CD14-positive monocyte (primary cell): ENCODE data around the gene CDK6. TPM values are rescaled to one million over a fixed set of nuclear protein-coding genes. Genes with fewer than 3 reads are reported as not detected.

Experiments used
- DNase-seq, 3 donors: peaks; one replicate each; pipeline ENCODE4 v3.0.0-alpha.2; 2011 to 2022
- H2AFZ ChIP-seq: 2 replicates; pipeline ENCODE4 v1.6.0; 2012; ENCODE audit warnings: mild to moderate bottlenecking, low read depth, low read length, inconsistent platforms; ENCODE audit not compliant: insufficient read depth, poor library complexity, severe bottlenecking
- H3K27ac ChIP-seq, 2 donors: 1 replicate in 1 of 2; 2 replicates in 1 of 2; pipeline ENCODE4 v1.5.1; 2012 to 2013; ENCODE audit warnings: low read length in 2 of 2, control low read depth in 1 of 2, inconsistent platforms in 1 of 2, low read depth in 1 of 2, mild to moderate bottlenecking in 1 of 2
- H3K27me3 ChIP-seq, 2 donors: one replicate each; pipeline versions ENCODE4 v1.6.0 to v1.6.1; 2011 to 2013; ENCODE audit warnings: low read length in 2 of 2; ENCODE audit not compliant: control insufficient read depth in 2 of 2, insufficient read depth in 2 of 2
- H3K36me3 ChIP-seq, 2 donors: replicated peaks in 1 of 2; 1 replicate in 1 of 2; 2 replicates in 1 of 2; pipeline versions ENCODE4 v1.5.1 to v1.6.1; 2012 to 2013; ENCODE audit warnings: low read length in 2 of 2, control low read depth in 1 of 2, inconsistent platforms in 1 of 2, mild to moderate bottlenecking in 1 of 2; ENCODE audit not compliant: insufficient read depth in 2 of 2, control insufficient read depth in 1 of 2
- H3K4me1 ChIP-seq, 2 donors: 1 replicate in 1 of 2; 2 replicates in 1 of 2; pipeline versions ENCODE4 v1.5.1 to v1.6.1; 2012 to 2013; ENCODE audit warnings: low read length in 2 of 2, control low read depth in 1 of 2, inconsistent platforms in 1 of 2, mild to moderate bottlenecking in 1 of 2, moderate library complexity in 1 of 2; ENCODE audit not compliant: insufficient read depth in 2 of 2, control insufficient read depth in 1 of 2
- H3K4me2 ChIP-seq: replicated peaks from 2 replicates; pipeline ENCODE3; 2012; ENCODE audit warnings: low read length, moderate library complexity, mild to moderate bottlenecking; ENCODE audit not compliant: poor library complexity, severe bottlenecking; ENCODE audit errors: extremely low read depth
- H3K4me3 ChIP-seq, 3 experiments: fragments of 200-600 bp in 1 of 3; sonication (generic) in 1 of 3; replicated peaks in 1 of 3; 1 replicate in 2 of 3; 2 replicates in 1 of 3; pipeline ENCODE4 v1.5.1; 2011 to 2013; ENCODE audit warnings: low read length in 3 of 3, mild to moderate bottlenecking in 3 of 3, control low read depth in 2 of 3, low read depth in 2 of 3, inconsistent platforms in 1 of 3, moderate library complexity in 1 of 3
- H3K79me2 ChIP-seq: 2 replicates; pipeline ENCODE4 v1.6.0; 2012; ENCODE audit warnings: mild to moderate bottlenecking, control low read depth, inconsistent platforms, low read length, moderate library complexity; ENCODE audit not compliant: insufficient read depth
- H3K9ac ChIP-seq: 2 replicates; pipeline ENCODE4 v1.6.0; 2017; ENCODE audit warnings: low read length, mild to moderate bottlenecking; ENCODE audit not compliant: insufficient read depth, poor library complexity, severe bottlenecking
- H3K9me3 ChIP-seq, 2 donors: replicated peaks in 1 of 2; 1 replicate in 1 of 2; 2 replicates in 1 of 2; pipeline versions ENCODE4 v1.5.1 to v1.6.1; 2012 to 2013; ENCODE audit warnings: low read length in 2 of 2, control low read depth in 1 of 2; ENCODE audit not compliant: control insufficient read depth in 1 of 2, insufficient read depth in 1 of 2
- H4K20me1 ChIP-seq: 2 replicates; pipeline ENCODE4 v1.6.0; 2012; ENCODE audit warnings: mild to moderate bottlenecking, low read length, control low read depth, moderate library complexity; ENCODE audit not compliant: insufficient read depth
- H3K27ac Mint-ChIP-seq, 7 donors: one replicate each; pipeline ENCODE4 v1.8.0; 2020; ENCODE audit warnings: mild to moderate bottlenecking in 7 of 7, mixed read lengths in 7 of 7, moderate library complexity in 6 of 7, inconsistent platforms in 2 of 7
- H3K27me3 Mint-ChIP-seq, 3 donors: one replicate each; pipeline ENCODE4 v1.8.0; 2021 to 2022; ENCODE audit warnings: low read depth in 3 of 3, mild to moderate bottlenecking in 3 of 3, mixed read lengths in 3 of 3, moderate library complexity in 3 of 3, inconsistent platforms in 1 of 3
- H3K36me3 Mint-ChIP-seq, 2 donors: one replicate each; pipeline ENCODE4 v1.8.0; 2020; ENCODE audit warnings: mixed read lengths in 2 of 2, inconsistent platforms in 1 of 2, mild to moderate bottlenecking in 1 of 2
- H3K4me1 Mint-ChIP-seq: one replicate; pipeline ENCODE4 v1.8.0; 2020; ENCODE audit warnings: mild to moderate bottlenecking, mixed read lengths
- H3K4me3 Mint-ChIP-seq, 2 donors: one replicate each; pipeline ENCODE4 v1.8.0; 2020; ENCODE audit warnings: mild to moderate bottlenecking in 2 of 2, mixed read lengths in 2 of 2, moderate library complexity in 1 of 2
- H3K9me3 Mint-ChIP-seq, 7 donors: one replicate each; pipeline ENCODE4 v1.8.0; 2020 to 2022; ENCODE audit warnings: mixed read lengths in 7 of 7, mild to moderate bottlenecking in 6 of 7, moderate library complexity in 6 of 7, inconsistent platforms in 2 of 7
- WGBS: methylation state at CpG from one replicate; pipeline ENCODE4 v1.1.5; 2013; ENCODE audit warnings: missing lambda C conversion rate; ENCODE audit not compliant: insufficient coverage; 5-methylcytosine and 5-hydroxymethylcytosine counted together
- intact Hi-C, 2 donors: fragments of 100-400 bp; cut with micrococcal nuclease; formaldehyde crosslinking; loops; one replicate each; pipeline versions ENCODE4 v1.15.0 to v1.15.1; 2023
- polyA plus RNA-seq, 3 donors: library from polyadenylated mRNA; depleted of rRNA in 1 of 3; unstranded in 2 of 3; stranded (reverse) in 1 of 3; fragments of 300-500 nt in 2 of 3; fragments of >200 nt in 1 of 3; fragmentation: Illumina TruSeq in 2 of 3; gene quantifications; 1 replicate in 2 of 3; 2 replicates in 1 of 3; pipeline ENCODE4 v1.2.3, GENCODE V29; 2012 to 2021
- TF ChIP-seq, protein P1 (sequence below): fragments of 200-600 bp; IDR thresholded peaks from one replicate; pipeline ENCODE4 v1.8.0; 2022; ENCODE audit warnings: antibody characterized with exemption, mild to moderate bottlenecking

Gene CDK6
- polyA plus RNA-seq, 3 donors, result 3.4 to 4.3 (median 3.8) TPM

DNA sequence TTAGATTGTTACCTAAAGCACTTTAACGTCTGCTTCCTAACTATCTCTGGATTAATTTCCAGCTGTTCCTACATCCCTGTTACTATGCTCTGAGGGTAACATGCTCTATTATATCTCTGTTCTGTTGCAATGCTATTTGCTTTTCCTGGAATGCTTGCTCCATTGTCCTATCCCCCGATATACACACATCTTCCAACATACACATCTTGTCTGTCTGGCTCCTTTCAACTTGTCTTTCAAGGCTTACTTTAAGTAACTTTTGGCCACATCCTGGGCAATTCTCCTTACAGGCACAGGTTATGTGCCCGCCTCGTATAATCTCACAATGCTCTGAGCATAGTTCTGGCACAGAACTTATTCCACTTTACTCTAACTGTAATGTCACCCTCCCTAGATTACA lies 96.2 kb downstream of the CDK6 start:
- intact Hi-C loops, result no loop called here
- H3K4me1 Mint-ChIP-seq, result peaks cover under 1% of the 10 kb centered on the region
- H3K36me3 Mint-ChIP-seq, result peaks cover 4% of the 10 kb centered on the region in 2 donors
- no peak overlapping the region for H3K27ac Mint-ChIP-seq
- H3K9me3 Mint-ChIP-seq, result peaks cover 0 to 2% (median 0%) of the 10 kb centered on the region in 7 donors
- H3K4me3 Mint-ChIP-seq, result no peak overlapping the region
- Histone ChIP-seq H3K27ac (no peak overlapping the region), H2AFZ (no peak overlapping the region), H3K4me2 (no peak overlapping the region), H3K4me1 (no peaks in the 10 kb centered on the region), H3K9me3 (no peaks in the 10 kb centered on the region), H3K36me3 (no peaks in the 10 kb centered on the region), H3K4me3 (no peak overlapping the region), H3K9ac (no peak overlapping the region), H4K20me1 (no peaks in the 10 kb centered on the region), H3K79me2 (peaks cover 18% of the 10 kb centered on the region), H3K27me3 (no peaks in the 10 kb centered on the region)
- WGBS, result 96% methylated on average over 2 of the region's 4 CpGs
- TF ChIP-seq, protein P1, sequence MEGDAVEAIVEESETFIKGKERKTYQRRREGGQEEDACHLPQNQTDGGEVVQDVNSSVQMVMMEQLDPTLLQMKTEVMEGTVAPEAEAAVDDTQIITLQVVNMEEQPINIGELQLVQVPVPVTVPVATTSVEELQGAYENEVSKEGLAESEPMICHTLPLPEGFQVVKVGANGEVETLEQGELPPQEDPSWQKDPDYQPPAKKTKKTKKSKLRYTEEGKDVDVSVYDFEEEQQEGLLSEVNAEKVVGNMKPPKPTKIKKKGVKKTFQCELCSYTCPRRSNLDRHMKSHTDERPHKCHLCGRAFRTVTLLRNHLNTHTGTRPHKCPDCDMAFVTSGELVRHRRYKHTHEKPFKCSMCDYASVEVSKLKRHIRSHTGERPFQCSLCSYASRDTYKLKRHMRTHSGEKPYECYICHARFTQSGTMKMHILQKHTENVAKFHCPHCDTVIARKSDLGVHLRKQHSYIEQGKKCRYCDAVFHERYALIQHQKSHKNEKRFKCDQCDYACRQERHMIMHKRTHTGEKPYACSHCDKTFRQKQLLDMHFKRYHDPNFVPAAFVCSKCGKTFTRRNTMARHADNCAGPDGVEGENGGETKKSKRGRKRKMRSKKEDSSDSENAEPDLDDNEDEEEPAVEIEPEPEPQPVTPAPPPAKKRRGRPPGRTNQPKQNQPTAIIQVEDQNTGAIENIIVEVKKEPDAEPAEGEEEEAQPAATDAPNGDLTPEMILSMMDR, result no peak
- no peaks in the 10 kb centered on the region for H3K27me3 Mint-ChIP-seq
- no peak for DNase-seq

DNA sequence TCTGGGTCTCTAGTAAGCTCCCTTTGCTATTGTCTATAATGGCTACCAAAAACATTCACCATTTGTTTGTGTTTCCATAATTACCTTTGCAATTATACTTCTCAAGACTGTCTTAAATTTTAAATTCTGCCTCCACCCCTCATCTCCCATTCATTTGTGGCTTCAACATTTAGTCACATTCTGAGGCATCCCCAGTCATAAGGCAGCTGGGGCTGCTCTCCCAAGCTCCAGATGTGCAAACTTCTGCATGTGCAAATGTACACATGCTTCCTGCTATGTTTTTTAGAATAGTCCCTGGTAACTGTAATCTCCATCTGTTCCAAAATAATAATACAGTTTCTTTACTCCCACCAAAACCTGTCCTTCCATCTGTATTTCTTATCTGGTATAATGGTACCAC lies 97.3 kb downstream of the CDK6 start:
- Mint-ChIP-seq H3K4me3 (no peak overlapping the region), H3K36me3 (peaks cover 4 to 8% of the 10 kb centered on the region in 2 donors), H3K27ac (no peak overlapping the region), H3K9me3 (peaks cover 0 to 1% (median 0%) of the 10 kb centered on the region in 7 donors), H3K27me3 (no peaks in the 10 kb centered on the region), H3K4me1 (peaks cover 5% of the 10 kb centered on the region)
- Histone ChIP-seq H3K27me3 (no peaks in the 10 kb centered on the region), H2AFZ (no peak overlapping the region), H3K4me3 (no peak overlapping the region), H3K79me2 (peaks cover 22% of the 10 kb centered on the region), H3K4me2 (no peak overlapping the region), H3K9me3 (no peaks in the 10 kb centered on the region), H3K36me3 (no peaks in the 10 kb centered on the region), H3K4me1 (no peaks in the 10 kb centered on the region), H3K9ac (no peak overlapping the region), H4K20me1 (no peaks in the 10 kb centered on the region), H3K27ac (no peak overlapping the region)
- no peak for DNase-seq
- intact Hi-C loops, result no loop called here
- TF ChIP-seq, protein P1, result no peak
